ENCODE measurements around the gene ATP2B3. TPM values are rescaled to one million over a fixed set of nuclear protein-coding genes. Genes with fewer than 3 reads are reported as not detected.

ATP2B3 gene
- total and polyA plus RNA-seq, 2 of the 4 experiments (the other 2 are of a cell fraction), result under 0.01 to 0.03 TPM

DNA sequence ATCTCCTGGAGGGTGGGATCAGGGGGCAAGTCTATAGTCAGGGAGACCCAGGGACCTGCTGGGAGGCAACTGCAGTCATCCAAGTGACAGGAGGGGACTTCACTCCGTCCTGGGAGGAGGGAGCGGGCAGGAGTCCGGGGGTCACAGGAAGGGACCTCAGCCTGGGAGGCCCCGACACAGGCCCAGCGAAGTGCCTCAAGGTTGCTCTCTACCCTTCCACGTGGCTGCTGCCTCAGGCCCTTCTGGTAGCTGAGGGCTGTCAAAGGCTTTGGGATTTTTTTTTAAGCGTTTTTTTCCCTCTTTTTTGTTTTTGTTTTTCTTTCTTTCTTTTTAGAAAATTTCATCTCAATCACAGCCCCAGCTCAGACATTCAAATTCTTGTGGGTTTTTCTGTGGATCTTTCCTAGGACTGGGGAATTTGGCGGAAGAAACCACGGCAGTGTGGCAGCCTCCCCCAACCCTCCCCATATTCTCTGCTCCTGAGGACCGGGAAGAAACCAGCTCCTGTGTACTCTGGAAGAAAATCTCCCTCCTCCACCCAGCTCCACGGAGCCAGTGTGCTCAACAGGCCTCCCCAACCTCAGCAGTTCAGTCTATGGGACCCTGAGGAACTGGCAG, 45.7 kb upstream of the ATP2B3 start:
- Histone ChIP-seq H2AK9ac (replicated peaks; ENCODE audit: low read depth, low read length, poor library complexity) (peak overlapping the region; percentile 22), H4K8ac (ENCODE audit: low read depth in 2 of 2, low read length in 2 of 2) (peak overlapping the region in 1 of 2 experiments; percentile 64; a peak in 1 of 4 replicates), H3K4ac (ENCODE audit: low read depth, low read length) (peak overlapping the region; percentile 54), H3K56ac (ENCODE audit: extremely low read depth, insufficient read depth, low read length) (peak overlapping the region; percentile 10; the same call in 1 of the 2 replicates), H3K9me1 (ENCODE audit: insufficient read depth, low read length) (peaks cover 14% of the 10 kb centered on the region), H4K91ac (ENCODE audit: insufficient read depth, low read depth, low read length) (peak overlapping the region; percentile 52; the same call in 1 of the 2 replicates), H3K14ac (replicated peaks; ENCODE audit: low read depth, low read length) (0 out of 2 replicates have a peak overlapping the region, but pooled peaks have one; percentile 65), H3K4me2 (ENCODE audit: low read depth, low read length) (no peak overlapping the region), H2AK5ac (ENCODE audit: low read depth, low read length) (no peak overlapping the region), H2AFZ (replicated peaks; ENCODE audit: low read length, poor library complexity) (peak overlapping the region; percentile 34), H4K20me1 (ENCODE audit: insufficient read depth, low read length) (no peaks in the 10 kb centered on the region), H2BK120ac (ENCODE audit: low read depth, low read length) (peak overlapping the region; percentile 71), H3K79me1 (ENCODE audit: low read depth in 1 of 2, low read length in 2 of 2) (peaks cover 0 to 14% of the 10 kb centered on the region in 2 experiments; a peak in 2 of 4 replicates), H3K4me1 (ENCODE audit: control insufficient read depth, insufficient read depth, low read length) (peaks cover 23% of the 10 kb centered on the region), H4K5ac (ENCODE audit: low read depth, low read length) (peak overlapping the region; percentile 89; the same call in 1 of the 2 replicates), H3K4me3 (ENCODE audit: insufficient read depth, low read depth, low read length) (no peak overlapping the region), H3K27ac (ENCODE audit: insufficient read depth, low read length) (no peak overlapping the region), H3K23ac (ENCODE audit: low read depth, low read length) (no peak overlapping the region), H3K27me3 (ENCODE audit: control insufficient read depth, insufficient read depth, low read length) (no peaks in the 10 kb centered on the region), H2BK15ac (ENCODE audit: low read depth, low read length) (no peak overlapping the region), H2BK5ac (ENCODE audit: low read depth, low read length, poor library complexity, severe bottlenecking) (no peak overlapping the region), H2BK20ac (ENCODE audit: low read depth, low read length) (no peak overlapping the region), H3K9me3 (ENCODE audit: control insufficient read depth, insufficient read depth, low read length) (no peaks in the 10 kb centered on the region), H3K9ac (ENCODE audit: low read depth, low read length) (no peak overlapping the region), H3K36me3 (ENCODE audit: control insufficient read depth, insufficient read depth, low read length) (no peaks in the 10 kb centered on the region), H3K18ac (ENCODE audit: low read depth, low read length) (no peak overlapping the region)
- DNase-seq (peak; percentile 31), ATAC-seq (ENCODE audit: low read depth) (no peak)
- no peak for TF ChIP-seq RCOR1 (IDR thresholded peaks at IDR 0.05; ENCODE audit: insufficient replicate concordance, low read length)
- TF ChIP-seq CHD1 (IDR thresholded peaks at IDR 0.05; ENCODE audit: low read depth, low read length), result no peak
- TF ChIP-seq FOS (IDR thresholded peaks at IDR 0.05; ENCODE audit: low read depth, low read length), result no peak
- TF ChIP-seq RAD21 (IDR thresholded peaks at IDR 0.05; ENCODE audit: low read length), result no peak
- no peak for TF ChIP-seq POLR2A (IDR thresholded peaks at IDR 0.05; ENCODE audit: low read depth, low read length)
- TF ChIP-seq MXI1 (IDR thresholded peaks at IDR 0.05; ENCODE audit: borderline replicate concordance, low read depth, low read length), result peak; percentile 27; the same call in 1 of the 2 replicates
- TF ChIP-seq SMC3 (IDR thresholded peaks at IDR 0.05; ENCODE audit: low read depth, low read length), result no peak
- POLR2A ChIA-PET (ENCODE audit: unreplicated experiment), result interaction anchor here (0.6 kb wide), 1 partner anchor 35 kb away, joined by 3 read pairs; no protein-coding TSS in a partner anchor
- CTCF ChIA-PET, result interaction anchor here (1.3 to 2.3 kb wide), 4 partner anchors 11 to 35 kb away, joined by 7 to 10 read pairs (median 8); partner anchors contain the start of gene BGN
- in situ Hi-C loops (cut with MboI; ENCODE audit: low sequenced_read_pairs), result loop anchor here (25.0 kb wide), 1 partner anchor 434 kb away; no protein-coding TSS in a partner anchor
- BruUV-seq (replicated peaks), result no TSS peak
- intact Hi-C loops (cut with micrococcal nuclease), result loop anchor here (1.0 kb wide), 2 partner anchors 24 to 36 kb away; no protein-coding TSS in a partner anchor
- 17% methylated on average over 1 of the region's 11 CpGs; no CpG with 5 or more reads in 1 of the 2 experiments for WGBS, 2 experiments (ENCODE audit: extremely low coverage in 2 of 2, insufficient read length in 1 of 2)
- dilution Hi-C loops (cut with HindIII; ENCODE audit: low sequenced_read_pairs, unreplicated experiment), result no loop called here
